HT-29 (cell line): Measurements from ENCODE around the gene STK35. TPM values are rescaled to one million over a fixed set of nuclear protein-coding genes. Genes with fewer than 3 reads are reported as not detected.
"Not testable (repeated sequence)": the region's sequence is repeated elsewhere in the genome, so short reads cannot be mapped to it uniquely, and the experiment has no call there.

Experiments
- DNase-seq: peaks from one replicate; pipeline ENCODE4 v3.0.0-alpha.2; 2015; ENCODE audit warnings: low spot score
- total RNA-seq: library from RNA; depleted of rRNA; stranded (reverse); fragments of >200 nt; shearing (Covaris generic); gene quantifications from 2 replicates; pipeline ENCODE4 v1.2.3, GENCODE V29; 2014

Gene STK35
- total RNA-seq, 1 experiment from 2014 or later, result 33.6 TPM

DNA sequence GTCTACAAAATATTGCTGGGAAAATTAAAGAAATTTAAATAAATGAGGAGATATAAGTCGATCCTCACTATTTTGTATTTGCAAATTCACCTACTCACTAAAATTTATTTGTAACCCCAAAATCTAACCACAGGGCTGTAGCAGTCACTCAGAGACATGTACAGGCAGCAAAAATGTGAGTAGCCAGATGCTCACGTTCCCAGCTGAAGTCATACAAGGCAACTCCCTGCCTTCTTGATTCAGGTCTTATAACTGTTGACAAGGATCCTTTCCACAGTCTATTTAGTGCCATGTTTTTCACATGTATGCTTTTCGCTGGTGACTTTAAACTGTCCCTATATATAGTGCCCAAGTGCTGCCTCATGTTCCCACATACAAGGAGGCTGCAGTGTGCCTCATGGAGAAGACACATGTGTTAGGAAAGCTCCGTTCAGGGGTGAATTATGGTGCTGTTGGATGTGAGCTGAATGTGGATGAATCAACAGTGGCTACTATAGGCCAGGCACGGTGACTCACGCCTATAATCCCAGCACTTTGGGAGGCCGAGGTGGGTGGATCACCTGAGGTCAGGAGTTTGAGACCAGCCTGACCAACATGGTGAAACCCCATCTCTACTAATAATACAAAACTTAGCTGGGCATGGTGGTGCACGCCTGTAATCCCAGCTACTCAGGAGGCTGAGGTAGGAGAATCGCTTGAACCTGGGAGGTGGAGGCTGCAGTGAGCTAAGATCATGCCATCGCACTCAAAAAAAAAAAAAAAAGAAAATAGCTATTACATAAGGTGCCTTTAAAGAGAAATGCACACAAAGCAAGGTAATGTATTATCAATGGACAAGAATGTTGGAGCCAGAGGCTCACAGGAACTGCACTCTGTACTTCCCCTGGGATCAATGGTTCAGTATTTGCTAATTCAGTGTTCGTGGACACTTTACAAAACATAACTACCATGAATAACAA, 55.3 kb downstream of the STK35 start:
- DNase-seq, result no peak

DNA sequence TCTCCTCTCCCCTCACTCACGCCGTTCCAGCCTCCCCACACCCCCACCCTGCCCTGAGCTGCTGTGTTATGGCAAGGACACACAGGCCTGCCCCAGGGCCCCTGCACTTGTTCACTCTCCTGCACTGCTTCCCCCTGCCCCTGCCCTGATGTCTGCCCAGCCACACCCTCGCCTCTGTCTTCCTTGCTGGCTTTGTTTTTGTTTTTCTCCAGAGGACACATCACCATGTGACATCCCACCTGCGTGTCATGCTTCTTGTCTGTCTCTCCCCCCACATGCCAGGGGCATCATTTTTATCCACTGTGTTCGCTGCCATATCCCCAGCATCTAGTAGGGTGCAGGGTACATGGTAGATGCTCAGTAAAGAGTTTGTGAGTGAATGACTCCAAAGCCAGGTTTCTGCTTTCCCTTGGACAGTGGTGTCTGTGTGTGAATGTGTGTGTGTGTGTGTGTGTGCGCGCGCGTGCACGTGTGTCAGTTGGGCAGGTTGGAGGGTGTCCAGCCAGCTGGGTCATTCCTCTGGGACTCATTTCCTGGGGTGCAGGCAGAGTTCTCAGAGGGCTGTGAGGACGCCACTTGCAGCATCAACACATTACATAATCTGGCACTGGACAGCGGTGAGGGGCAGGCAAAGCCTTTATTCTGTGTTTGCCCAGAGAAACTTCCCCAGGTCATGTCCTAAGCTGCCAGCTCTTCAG, 60.6 kb downstream of the STK35 start:
- DNase-seq, result no peak

DNA sequence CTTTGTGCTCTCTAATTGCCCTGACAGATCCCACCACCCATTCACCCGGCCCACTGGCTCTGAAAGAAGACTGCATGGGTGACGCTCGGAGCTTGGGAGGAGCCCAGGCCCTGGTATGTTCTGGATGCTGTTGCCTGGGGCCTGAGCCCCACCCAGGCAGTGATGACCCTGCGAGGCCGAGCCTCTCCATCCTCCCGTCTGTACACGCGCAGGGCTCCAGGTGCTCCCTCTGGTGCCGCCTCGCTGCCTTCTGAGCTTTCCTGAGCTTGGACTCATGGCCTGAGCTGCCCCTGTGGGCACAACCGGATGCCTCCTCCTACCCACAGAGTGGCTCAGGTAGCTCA, 61.2 kb downstream of the STK35 start:
- no peak for DNase-seq

DNA sequence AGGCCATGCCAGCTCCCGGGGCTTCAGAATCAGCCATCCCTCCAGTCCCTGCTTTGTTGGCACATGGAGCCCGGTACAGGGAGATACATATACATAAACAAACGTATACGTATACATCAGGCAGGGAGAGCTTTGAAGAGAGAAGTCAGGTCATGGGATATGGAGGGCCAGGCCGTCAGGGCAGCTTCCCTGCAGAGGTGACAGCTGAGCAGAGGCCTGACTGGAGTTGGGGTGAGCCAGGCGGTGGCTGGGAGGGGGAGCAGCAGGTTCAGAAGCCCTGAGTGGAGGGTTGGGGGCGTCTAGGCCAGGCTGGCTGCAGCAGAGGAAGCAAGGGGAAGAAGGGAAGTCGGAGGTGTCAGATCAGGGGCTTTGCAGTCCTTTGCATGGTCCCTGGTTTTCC, 61.7 kb downstream of the STK35 start:
- no peak for DNase-seq

DNA sequence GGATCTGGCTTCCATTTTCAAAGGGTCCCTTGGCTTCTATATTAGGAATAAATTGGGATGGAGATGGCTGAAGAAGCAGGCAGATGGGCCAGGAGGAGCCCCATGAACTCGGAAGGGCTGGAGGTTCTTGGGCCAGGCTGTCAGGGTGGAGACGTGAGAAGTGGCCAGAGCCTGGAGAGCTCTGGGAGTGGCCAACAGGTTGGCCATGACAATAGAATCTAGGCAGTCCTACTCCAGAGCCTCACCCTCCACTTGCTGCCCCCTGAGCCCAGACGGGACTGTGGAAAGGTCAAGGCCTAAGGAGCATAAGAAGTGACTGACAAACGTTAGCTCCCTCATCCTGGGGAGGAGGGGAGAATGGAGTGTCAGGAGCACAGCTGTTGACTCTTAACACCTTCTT, 62.1 kb downstream of the STK35 start:
- DNase-seq, result no peak

DNA sequence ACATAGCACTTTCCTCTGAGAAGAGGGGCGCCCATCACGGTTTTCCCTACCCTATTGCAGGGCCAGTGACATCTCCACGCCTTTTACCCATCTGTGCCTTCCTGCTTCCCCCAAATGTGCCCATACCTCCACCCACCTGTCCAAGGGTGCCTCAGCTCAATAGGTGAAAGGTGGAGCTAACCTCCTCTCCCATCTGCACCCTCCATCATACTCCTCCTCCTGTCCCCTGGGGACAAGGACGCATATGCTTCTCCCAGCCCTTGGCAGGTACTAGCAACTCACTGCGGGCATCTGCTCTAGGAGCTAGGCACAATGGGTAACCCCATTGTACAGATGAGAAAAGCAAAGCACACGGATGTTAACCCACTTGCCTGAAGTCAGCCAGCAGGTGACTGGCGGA, 62.8 kb downstream of the STK35 start:
- DNase-seq, result no peak

DNA sequence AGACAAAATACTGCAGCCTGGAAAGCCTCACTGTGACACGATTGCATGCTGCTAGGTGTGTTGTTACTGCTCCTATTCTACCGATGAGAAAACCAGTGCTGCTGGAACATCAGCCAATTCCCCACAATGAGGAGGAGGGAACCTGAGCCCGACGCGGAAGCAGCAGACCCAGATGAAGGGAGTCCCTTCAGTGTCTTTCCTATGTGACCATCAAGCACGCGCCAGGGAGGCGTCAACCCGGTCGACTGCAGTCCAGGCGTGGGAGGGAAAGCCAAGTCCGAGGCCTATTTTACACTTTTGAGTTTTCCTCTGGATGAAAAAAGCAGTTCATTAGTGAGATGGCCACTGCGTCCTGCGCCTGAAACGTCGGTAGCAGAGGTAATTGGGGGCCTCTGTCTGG, 63.3 kb downstream of the STK35 start:
- DNase-seq, result no peak

DNA sequence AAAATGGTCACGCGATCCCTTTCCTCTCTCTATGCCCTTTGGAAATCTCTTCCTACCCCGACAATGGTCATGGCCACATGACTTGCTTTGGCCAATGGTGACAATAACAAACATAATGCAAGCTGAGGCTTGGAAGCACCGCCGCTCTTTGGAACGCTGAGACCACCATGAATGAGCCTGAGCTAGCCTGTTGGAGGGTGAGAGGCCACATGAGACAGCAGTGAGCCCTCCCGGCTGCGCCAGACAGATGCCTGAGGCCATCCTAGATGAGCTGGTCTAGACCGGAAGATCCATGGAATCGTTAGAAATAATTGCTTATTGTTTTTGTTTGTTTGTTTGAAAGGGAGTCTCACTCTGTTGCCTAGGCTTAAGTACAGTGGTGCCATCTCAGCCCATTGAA, 64.2 kb downstream of the STK35 start:
- DNase-seq, result no peak

DNA sequence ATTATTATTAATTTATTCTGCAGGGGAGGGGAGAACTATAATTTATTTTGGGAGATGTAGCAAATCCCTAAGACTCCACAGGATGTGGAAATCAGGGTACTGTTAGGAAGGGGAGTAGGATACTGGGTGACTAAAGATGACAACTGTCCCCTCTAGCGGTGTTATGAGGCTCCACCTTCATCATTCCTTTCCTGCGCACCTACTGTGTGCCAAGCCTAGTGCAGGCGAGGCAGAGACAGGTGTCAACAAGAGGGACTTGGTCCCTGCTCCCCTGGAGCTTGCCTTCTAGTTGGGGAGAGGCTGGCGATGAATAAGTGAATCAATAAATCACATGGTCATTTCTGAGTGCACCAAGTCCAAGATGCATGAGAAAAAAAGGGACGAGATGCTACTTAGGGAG, 65.5 kb downstream of the STK35 start:
- DNase-seq, result no peak

DNA sequence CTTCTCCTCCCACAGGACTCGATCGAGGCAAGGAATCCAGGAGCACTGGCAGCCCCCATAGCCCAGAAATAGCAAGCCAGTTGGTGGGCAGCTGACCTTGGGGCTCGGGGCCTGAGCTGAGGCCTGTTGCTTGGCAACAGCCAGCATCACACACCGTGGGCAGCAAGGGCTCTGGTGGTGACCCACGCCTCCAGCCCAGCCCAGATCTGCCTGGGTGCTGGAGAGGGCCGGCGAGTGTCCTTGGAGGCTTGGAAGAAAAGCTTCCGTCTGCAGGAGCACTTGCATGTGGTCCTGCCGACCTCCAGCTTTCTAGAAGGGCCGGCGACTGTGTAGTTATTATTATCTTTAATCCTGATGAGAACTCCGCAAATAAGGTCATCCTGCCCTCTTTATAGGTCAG, 67.3 kb downstream of the STK35 start:
- DNase-seq, result no peak

DNA sequence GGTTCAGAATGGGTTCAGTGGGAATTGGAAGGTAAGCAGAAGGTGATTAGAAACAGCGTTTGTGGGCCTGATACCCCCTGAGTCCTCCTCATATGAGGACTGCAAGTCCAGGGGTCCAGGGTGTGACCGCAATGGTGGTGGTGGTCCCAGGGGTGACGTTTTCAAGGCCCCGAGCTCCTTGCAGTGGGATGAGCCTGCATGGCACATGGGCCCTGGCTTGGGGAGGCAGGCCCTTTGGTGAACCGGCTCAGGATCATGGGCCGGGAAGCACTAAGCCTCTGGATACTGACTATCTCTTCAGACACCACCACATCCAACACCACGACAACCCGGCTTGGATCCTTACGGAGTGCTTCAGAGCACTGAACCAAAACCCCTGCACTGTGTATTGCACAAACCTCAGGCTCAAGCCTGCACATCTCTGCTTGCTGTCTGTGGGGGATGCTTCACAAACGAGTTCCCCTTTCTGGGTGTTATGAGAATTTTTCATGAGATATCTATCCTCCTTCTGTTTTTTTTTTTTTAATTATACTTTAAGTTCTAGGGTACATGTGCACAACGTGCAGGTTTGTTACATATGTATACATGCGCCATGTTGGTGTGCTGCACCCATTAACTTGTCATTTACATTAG, 67.9 kb downstream of the STK35 start:
- DNase-seq, result no peak

DNA sequence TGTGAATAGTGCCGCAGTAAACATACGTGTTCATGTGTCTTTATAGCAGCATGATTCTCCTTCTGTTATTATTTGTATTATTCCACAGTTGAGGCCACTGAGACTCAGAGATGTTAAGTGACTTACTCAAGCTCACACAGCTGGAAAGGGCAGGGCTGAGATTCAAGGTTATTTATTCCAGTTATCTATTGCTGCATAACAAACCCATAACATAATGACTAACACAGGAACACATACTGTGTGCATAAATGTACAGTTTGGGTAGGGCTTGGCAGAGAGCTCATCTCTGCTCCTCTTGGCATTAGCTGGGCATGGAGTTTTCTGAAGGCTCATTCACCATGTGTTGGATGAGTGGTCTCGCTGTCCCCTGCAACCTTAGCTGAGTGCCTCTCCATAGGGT, 68.8 kb downstream of the STK35 start:
- no peak for DNase-seq

DNA sequence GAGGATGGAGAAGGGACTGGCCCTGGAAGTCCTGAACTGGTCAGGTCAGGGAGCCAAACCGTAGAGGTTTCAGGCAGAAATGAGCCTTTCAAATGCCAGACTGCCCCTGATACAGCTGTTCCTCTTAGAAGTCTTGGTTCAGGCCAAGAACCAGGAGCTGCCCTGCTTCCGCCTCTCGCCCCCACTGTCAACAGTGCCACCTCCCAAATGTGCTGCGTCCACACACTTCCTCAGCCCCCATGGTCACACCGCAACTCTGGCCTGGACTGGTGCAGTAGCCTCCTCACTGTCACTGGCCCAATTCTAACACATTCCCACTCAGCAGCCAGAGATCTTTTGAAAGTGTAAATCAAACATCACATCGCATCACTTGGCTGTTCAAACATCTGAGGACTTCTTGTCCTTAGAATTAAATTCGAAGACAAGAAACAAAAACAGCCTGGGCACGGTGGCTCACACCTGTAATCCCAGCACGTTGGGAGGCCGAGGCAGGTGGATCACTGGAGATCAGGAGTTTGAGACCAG, 69.7 kb downstream of the STK35 start:
- DNase-seq, result no peak

DNA sequence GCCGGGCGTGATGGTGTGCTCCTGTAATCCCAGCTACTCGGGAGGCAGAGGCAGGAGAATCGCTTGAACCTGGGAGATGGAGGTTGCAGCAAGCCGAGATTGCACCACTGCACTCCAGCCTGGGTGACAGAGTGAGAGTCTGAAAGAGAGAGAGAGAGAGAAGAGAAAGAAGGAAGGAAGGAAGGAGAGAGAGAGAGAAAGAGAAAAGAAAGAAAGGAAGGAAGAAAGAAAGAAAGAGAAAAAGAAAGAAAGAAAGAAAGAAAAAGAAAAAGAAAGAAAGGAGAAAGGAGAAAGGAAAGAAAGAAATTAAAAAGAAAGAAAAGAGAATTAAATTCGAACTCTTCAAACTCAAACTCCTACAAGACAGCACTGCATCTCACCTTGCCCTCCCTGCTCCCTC, 70.2 kb downstream of the STK35 start:
- DNase-seq, result not testable (repeated sequence)

DNA sequence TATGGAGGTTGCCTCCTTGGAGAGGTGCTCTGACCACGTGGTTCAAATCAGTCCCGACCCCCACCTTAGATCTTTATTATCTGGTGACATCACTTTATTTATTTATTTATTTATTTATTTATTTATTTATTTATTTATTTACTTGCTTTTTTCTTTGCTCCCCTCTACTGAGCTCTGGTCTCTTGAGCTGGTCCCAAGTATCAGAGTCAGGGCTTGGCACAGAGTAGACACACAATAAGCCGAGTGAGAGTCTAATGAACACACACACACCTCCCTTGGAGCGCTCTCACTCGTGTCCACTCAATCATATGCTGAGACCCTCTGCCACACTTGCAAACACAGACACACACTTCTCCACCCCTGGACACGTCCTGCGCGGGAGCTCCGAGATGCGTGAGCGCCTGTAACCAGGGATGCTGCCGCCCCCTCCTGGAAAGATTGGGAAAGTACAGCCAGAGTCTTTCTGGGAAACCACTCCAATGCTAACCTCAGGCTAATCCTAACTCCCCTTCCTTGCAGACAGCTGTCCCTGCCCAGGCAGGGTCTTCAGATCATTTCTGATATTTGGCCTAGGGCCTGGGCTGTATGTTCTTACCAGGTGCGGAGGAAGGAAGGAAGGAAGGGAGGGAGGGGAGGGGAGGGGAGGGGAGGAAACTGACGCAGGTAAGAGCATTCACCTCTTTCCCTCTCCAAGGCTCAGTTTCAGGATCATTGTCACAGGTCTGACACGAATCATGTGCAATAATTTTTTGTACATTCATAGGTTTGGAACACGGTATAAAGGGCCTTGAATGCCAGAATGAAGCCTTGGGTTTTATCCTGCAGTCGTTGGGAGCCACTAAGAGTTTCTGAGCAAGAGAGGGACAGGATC, 70.9 kb downstream of the STK35 start:
- DNase-seq, result peak; percentile 70

DNA sequence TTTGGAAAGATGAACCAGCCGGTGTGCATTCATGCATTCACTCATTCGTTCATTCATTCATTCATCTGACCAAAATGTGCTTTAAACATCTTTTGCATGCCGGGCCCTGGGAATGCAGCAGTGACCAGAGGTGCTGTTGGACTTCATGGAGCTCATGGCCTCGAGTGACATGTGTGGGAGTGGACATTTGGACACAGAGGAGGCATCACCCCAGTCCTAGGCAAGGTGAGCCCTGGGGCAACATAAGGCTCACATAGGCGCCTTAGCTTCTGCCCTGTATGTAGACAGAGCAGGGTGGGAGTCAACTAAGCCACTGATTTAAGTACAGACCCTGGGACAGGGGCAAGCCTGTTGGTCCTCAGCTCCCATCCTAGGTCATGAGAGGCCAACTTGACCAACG, 71.6 kb downstream of the STK35 start:
- DNase-seq, result no peak

DNA sequence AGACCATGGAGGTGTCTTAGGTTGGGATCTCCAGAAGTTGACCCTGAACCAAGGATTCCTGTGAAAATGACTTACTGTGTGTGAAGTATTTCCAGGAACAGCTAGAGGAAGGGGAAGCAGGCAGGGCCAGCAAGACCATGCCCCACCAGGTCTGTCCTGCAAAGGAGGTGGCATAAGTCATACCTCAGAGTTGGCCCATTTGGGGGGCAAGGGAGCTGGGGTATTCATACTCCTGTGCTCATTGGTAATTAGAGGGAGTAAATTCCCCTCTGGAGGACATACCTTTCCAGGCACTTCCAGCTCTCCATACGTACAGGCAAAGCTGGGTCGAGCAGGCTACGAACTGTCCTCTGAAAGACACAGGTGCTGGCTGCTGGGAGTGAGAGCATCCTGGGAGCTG, 72.4 kb downstream of the STK35 start:
- no peak for DNase-seq

DNA sequence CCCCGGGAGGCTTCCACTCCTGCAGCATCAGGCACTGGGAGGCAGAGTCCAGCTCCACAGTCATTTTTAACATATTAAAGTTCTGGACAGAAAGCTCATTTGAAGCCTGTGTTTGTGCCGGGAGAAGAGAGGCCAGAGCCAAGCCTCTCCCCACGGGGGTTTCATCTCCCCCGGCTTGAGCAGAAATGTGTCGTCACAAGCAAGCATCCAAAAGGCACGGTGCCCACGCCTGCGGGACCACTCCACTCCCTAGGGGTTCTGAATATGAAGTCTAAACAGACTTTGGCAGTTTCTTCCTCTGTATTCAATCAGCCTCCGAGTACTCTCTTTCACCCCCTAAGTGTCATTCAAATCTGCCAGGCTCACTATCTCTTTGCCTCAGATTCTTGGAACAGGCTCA, 75.3 kb downstream of the STK35 start:
- no peak for DNase-seq

DNA sequence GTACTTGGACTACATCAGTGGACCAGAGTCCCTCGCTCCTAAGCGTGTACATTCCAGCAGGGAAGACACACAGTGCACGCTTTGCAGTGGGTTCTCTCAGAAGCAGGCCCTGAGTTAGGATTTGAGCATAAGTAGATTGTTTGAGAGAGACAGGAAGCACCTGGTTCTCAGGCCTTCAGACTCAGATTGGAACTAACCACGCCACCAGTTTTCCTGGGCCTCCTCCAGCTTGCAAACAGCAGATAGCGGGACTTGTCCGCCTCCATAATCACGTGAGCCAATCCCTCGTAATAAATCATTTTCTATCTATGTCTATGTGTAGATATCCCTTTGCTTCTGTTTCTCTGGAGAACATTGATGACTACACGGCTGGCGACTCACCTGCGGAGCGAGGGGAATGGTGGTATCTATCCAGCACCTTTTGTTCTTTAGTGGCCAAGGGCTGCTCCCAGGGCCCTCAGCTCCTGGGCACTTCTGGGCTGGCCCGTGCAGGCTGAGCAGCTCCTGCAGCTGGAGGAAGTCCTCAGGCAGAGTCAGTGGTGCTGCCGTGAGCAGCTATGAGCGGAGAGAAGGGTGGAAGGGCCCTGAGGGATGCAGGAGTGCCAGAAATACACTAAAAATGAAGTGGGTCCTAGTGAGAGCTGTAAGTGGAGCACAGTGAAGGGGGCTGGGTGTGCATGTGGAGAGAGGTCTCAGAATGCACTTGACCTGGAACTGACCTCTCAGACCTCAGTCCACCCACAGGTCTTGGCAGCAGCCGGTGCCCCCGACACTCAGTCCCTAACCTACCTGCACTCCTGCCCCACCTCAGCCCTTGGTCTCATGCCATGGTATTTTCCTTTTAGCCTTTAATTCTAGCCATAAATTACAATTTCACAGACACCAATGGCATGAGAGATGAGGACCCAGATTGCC, 76.9 kb downstream of the STK35 start:
- no peak for DNase-seq

DNA sequence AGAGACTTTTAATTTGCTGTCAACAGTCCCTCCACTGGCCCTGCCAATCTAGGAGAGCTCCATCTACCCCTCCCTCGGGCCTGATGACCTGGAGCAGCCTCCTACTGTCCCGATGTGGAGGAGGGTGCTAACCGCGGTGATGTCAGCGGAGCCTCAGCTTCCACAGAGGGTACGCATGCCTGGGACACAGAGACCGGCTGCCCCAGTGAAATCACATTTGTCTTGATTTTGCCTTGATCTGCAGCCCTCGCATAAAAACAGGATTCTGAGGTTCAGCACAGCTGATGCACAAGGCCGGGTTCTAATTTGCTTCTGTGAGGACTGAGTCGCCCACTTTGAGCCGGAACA, 77.6 kb downstream of the STK35 start:
- DNase-seq, result no peak
